NCI-H69 (cell line): ENCODE data around the gene SOS1.
"Not testable (repeated sequence)": the region's sequence is repeated elsewhere in the genome, so short reads cannot be mapped to it uniquely, and the experiment has no call there.

Experiments
- DNase-seq: peaks from one replicate; lab custom pipeline; 2025; lab: John Stamatoyannopoulos, UW

SOS1 gene

DNA sequence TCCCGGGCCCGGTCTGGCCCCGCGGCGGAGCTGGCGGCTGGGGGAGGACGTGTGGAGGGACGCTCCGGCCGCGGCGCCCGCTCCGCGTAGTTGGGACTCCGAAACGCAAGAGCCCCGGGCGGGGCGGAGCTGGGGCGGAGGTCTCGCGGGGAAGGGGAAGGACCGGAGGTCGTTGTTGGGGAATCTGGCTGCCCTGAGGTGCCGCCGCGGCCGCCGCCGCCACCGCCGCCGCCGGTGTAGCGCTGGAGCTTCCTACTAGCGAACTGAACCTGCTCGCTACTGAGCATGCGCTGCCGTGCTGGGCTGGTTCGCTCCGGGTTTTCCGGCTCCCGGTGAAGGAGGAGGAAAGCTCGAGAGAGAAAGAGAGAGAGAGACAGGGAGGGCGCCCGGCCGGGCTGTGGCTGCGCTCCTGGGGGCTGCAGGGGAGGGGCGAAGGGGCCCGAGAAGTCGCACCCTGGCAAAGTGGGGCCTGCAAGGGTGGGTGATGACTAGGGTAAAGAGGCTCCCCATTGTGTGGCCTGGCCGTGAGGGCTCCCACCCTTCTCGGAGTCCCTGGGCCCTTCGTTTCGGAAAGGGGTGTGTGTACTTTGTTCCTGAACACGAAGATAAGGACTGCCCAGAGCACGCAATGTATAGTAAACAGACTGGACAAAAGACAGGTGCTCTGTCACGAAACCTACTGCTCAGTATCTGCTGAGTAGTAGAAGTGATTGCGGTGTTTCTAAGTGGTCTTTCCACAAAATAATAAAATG, at the start of gene SOS1:
TSS of gene SOS1 (minus strand) at position 281 of the 752 bp plus-strand sequence. CDS start 629 bp downstream, outside the sequence.
- DNase-seq: peak; percentile 92

DNA sequence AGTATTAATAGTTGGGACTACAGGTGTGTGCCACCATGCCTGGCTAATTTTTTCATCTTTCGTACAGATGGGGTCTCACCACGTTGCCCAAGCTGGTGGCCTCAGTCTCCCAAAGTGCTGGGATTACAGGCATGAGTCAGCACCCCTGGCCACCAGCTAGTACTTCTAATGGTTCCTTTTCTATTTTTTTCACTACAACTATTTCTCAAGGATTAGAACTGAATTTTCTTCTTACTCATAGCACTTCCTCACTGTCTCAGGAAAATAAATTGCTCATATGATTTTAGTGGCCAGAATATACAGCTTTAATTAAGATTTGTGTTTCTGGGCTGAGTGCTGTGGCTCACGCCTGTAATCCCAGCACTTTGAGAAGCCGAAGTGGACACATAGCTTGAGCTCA, 43.2 kb upstream of the SOS1 start:
- no peak for DNase-seq

DNA sequence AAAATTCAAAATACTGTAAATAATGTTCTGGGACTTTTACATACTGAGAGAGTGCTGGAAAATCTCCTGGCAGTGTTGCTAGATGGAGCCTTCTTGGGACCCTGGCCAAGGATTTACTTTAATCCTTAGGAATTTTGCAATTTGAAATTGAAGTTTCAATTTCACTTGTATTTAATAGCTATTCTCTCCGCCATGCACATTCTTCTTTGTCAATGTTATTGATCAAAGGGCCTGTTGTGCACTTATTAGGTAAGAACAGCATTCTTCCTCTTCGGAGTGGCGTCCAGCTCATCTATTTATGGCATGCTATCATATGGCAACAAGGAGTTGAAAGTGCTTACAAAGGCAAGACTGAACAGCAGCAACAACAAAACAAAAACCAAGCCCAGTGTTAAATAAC, 40.1 kb upstream of the SOS1 start:
- no peak for DNase-seq

DNA sequence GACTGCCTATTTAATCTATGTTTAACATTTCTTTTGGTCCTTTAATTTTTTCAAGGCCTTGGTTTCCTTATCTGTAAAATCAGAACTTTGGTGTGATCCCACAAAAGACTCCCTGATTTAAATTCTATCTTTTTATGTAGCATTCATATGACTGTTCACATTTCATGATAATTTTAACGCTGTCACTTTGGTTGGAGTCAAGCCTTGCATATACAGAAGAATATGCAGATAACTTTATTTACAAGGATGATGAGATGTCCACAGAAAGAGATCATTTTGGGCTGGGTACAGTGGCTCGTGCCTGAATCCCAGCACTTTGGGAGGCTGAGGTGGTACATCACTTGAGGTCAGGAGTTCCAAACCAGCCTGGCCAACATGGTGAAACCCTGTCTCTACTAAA, 38.4 kb upstream of the SOS1 start:
- no peak for DNase-seq

DNA sequence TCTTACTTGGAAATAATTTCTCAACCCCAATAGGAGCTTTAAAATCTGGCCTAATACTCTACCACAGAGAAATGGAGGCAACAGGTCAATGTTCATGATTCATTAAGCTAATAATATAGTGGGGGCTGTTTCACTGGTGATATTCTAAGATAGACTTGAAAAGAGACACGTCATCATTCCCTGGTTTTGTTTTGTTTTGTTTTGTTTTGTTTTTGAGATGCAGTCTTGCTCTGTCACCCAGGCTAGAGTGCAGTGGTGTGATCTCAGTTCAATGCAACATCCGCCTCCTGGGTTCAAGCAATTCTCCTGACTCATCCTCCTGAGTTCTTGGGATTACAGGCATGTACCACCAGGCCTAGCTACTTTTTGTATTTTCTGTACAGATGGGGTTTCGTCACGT, 37.5 kb upstream of the SOS1 start:
- no peak for DNase-seq

DNA sequence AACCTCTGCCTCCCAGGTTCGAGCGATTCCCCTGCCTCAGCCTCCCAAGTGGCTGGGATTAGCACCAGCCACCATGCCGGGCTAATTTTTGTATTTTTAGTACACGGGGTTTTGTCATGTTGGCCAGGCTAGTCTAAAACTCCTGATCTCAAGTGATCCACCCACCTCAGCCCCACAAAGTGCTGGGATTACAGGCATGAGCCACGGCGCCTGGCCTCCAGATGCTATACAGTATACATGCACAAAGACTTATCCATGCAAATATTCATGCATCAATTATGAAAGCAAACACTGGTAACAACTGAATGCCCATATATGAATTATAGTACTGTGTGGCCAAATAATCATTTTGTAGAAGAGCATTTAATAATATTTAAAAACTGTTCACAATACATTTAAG, 36.0 kb upstream of the SOS1 start:
- no peak for DNase-seq

DNA sequence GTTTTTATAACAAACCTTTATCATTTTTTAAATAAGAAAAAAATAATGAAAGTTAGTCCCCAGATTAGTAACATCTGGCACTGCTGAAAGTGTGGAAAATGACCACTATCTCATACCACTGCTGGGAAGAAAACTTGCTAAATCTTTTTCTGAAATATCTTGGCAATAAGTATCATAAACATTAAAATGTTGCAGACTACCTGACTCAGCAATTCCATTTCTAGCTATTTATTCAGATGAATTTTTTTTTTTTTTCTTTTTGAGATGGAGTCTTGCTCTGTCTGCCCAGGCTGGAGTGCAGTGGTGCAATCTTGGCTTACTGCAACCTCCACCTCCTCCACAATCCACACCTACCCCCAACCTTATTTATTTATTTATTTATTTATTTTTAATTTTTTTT, 35.3 kb upstream of the SOS1 start:
- no peak for DNase-seq

DNA sequence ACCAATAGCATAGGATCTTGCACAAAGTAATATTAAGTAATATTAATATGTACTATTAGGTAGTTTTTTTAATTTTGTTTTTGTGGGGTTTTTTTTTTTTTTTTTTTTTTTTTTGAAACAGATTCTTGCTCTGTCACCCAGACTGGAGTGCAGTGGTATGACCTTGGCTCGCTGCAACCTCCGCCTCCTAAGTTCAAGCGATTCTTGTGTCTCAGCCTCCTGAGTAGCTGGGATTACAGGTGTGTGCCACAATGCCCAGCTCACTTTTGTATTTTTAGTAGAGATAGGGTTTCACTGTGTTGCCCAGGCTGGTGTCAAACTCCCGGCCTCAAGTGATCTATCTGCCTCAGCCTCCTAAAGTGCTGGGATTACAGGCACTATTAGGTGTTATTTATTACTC, 34.7 kb upstream of the SOS1 start:
- not testable (repeated sequence) for DNase-seq

DNA sequence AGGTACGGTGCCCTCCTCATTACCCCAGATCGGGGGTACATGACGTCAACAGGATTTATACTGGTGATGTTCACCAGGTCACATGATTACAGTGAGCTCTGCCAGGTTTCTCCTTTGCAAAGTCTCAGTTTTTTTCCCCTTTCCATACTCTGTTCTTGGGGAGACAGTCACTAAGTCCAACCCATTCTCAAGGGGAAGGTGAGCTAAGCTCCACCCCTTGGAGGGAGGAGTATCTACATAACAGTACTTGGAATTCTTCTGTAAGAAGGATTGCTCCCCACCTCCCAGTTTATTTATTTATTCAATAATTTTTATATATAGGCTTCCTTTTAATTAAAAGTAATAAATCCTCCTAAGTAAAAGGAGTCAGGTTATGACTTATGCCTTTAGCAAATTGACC, 34.1 kb upstream of the SOS1 start:
- no peak for DNase-seq

DNA sequence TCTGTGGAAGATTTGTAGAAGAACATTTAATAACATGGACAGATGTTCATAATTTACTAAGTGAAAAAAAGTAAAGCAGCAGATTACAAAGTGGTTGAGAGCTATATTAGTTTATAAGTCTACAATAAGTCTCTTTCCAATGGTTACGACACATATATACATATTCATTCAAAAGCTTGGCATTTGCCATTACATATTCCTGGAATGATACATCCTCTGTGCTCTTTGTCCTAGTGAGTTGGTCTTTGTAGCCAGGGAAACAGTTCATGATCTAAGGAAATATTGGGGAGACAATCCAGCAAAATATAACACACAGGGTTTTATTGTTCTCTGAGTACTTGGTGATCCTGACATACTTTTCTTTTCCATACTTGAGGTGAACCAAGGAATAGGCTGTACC, 32.5 kb upstream of the SOS1 start:
- DNase-seq: no peak

DNA sequence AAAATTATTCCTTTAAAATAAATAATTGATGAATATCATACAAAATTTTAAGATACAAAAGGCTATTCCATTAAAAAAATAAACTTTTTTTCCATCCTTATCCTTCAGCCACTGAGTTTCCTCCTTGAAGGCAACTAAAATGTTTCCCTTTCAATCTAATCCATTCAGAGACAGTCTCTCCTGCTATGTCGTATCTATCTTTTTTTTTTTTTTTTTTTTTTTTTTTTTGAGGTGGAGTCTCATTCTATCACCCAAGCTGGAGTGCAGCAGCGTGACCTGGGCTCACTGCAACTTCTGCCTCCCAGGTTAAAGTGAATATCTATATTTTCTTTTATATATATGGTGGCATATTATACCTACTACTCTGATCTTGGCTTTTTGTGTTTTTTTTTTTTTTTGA, 31.7 kb upstream of the SOS1 start:
- DNase-seq: no peak

DNA sequence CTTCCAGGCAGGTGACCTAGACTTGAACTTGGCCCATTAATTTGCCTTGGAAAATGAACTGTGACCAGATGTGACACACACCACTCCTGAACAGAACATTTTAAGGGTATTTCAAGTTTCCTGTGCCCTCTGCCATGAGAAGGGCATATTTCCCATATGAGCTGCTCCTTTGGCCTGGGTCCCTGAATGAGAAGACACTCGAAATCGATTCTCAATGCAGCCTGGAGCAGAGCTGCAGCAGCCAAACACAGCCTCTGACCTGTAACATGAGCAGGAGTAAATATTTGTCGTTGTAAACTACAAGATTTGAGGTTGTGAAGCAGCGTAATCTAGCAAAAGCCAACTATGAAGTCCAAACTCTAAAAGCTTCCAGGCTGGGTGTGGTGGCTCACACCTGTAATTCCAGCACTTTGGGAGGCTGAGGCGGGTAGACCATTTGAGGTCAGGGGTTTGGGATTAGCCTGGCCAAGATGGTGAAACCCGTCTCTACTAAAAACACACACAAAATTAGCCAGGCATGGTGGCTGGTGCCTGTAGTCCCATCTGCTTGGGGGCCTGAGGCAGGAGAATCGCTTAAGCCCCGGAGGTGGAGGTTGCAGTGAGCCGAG, 30.1 kb upstream of the SOS1 start:
- DNase-seq: no peak

DNA sequence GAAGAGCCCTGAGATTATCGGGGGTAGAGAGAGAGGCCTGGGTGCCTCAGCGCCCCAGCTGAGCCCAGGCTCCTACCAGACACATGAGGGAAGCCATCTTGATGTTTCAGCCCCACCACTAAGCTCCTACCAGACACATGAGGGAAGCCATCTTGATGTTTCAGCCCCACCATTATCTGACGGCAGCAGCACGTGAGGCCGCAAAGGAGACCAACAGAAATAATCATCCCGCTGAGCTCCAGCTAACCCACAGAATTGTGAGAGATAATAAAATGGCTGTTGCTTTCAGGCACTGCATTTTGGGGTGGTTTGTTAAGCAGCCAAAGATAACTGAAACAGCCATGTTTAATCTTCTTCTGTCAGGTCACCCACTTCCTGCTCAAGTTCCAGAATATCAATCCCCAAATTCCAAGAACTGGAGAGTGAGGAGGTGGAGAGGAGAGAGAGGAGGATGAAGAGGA, 29.3 kb upstream of the SOS1 start:
- DNase-seq: no peak

DNA sequence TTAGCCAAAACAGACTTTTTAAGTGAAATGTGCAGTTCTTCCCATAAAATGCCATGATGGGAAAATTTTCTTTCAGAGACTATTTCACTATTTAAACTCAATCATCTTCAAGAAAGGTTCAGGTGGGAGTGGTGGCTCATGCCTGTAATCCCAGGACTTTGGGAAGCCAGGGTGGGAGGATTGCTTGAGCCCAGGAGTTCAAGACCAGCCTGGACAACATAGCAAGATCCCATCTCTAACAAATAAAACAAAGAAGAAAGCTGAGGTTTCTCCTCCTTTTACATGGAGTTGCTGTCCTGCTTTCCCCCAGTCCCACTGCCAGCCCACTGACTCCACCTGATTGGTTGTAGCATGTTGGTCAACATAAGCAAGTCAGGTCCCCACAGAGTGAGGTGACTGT, 25.8 kb upstream of the SOS1 start:
- DNase-seq: no peak

DNA sequence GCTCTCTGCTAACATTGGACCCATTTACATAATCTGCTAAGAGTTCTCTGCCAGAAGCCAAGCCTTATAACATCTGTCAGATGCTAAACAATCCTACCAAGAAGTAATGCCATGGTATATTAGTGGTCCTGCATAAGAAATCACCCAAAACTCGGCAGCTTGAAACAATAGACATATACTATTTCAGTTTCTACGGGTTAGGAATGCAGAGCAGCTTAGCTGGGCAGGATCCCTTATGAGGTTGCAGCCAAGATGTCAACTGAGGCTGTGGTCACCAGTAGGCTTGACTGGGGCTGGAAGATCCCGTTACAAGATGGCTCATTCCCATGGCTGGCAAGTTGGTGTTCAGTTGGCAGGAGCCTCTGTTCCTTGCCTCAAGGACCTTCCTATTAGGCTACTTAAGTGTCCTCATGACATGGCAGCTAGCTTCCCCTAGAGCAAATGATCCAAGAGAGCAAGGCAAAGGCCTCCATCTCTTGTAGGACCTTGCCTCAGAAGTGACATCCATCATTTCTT, 25.1 kb upstream of the SOS1 start:
- DNase-seq: no peak

DNA sequence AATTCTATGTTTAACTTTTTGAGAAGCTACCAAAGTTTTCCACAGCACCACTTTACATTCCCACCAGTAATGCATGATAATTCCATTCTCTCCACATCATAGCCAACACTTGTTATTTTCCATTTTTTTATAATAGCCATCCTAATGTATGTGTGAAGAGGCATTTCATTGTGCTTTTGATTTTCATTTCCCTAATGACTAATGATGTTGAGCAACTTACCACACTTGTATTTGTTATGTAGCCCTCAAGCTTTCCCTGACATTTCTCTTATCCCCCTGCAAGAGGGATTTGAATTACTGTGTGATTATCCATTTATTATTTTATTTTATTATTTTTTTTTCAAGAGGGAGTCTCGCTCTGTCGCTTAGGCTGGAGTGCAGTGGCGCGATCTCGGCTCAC, 23.6 kb upstream of the SOS1 start:
- DNase-seq: no peak

DNA sequence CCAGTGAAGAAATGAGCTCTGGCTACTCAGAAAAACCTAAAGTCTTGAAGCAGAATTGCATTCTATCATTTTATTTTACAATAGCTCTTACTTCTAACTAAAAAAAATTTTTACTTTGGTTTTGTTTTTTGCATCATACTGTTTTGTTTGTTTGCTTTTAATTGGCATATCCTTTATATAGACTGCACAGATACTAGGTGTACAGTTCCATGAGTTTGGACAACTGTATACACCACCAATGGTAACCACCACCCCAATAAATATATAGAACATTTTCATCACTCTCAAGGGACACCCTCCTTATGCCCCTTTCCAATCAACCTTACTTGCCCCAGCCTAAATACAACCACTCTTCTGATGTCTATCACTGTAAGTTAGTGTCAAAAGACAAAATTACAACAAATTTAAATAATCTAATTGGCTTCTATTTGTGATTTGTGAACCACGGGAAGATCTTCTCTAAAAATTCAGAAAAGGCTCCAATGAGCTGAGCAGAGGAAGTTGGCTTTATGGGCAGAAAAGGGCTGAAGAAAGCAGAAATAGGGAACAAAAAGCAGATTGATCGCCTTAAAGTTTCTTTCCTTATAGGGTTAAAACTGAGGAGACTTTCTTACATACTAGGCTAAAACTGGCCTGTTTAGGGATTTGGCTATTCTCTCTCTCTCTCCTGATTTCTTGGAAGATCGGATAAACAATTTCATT, 22.2 kb upstream of the SOS1 start:
- no peak for DNase-seq

DNA sequence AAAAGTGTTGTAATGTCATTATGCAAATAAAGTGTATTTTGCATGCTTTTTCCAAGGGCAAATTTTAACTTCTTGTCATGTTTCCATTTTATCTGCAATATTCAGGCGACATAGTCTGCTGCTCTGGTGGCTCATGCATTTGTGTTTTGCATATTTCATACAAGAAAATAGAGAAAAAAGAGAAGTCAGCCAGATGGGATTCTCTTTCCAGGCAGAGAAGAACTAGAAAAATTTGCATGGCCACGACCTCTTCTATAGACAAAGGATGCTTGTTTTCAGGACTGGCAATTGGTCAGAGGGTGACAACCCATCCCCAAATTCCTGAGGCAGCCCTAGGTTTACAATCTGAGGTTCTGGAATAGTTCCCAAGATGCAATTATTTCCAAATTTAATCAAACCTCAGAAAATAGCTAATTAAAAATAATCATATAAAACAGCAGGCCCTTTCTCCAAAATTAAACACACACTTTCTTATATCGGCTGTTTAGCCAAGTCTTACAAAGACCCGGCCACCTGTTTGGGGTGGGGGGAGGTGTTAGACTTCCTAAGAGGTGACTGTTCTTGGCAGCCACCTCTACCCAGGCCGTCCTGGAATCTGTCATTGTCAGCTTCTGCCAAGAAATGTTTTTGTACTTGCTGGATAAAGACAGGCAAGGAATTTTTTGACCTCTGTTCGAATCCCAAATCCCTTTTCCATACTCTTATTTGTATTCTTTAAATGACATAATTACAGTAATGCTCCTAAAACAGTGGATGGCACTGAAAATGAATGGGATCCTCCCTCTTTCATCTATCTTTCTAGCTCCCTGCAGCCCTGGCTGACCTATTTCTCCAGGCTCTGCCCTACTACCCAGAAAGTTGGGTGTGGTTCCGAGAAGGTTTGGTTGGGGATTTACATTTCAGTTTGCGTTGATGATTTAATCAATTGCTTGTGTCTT, 20.8 kb upstream of the SOS1 start:
- DNase-seq: no peak

DNA sequence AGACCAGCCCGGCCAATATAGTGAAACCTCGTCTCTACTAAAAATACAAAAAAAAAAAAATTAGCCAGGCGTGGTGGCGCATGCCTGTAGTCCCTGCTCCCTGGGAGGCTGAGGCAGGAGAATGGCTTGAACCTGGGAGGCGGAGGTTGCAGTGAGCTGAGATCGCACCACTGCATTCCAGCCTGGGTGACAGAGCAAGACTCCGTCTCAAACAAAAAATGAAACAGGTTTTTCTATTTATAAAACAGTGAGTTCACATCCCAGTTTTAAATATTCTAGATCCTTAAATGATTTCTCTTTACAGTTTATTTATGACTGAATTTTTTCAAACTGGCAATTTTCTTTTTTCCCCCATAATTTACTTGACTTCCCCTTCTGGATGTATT, 20.1 kb upstream of the SOS1 start:
- not testable (repeated sequence) for DNase-seq

DNA sequence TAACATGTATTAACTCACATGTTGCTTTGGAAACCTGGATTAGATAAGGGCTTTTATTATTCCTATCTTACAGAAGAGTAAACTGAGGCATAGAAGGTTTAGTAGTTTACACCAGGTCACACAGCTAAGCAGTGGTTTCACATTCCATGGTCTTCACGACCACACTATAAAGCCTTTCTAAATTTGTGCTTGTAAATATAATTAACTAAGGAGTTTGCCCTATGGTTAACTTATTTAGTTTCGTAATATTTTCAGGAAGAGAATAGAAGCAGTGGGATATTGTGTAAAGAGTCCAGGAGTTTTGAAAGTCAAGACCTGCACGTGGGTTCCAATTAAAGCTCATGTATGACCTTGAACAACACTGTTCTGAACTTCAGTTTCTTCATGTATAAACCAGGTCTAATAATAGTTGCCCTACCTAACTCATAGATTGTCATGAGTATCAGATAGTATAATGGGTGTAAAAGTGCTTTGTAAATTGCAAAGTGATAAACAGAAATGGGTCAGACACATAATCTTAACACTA, 19.5 kb upstream of the SOS1 start:
- no peak for DNase-seq

DNA sequence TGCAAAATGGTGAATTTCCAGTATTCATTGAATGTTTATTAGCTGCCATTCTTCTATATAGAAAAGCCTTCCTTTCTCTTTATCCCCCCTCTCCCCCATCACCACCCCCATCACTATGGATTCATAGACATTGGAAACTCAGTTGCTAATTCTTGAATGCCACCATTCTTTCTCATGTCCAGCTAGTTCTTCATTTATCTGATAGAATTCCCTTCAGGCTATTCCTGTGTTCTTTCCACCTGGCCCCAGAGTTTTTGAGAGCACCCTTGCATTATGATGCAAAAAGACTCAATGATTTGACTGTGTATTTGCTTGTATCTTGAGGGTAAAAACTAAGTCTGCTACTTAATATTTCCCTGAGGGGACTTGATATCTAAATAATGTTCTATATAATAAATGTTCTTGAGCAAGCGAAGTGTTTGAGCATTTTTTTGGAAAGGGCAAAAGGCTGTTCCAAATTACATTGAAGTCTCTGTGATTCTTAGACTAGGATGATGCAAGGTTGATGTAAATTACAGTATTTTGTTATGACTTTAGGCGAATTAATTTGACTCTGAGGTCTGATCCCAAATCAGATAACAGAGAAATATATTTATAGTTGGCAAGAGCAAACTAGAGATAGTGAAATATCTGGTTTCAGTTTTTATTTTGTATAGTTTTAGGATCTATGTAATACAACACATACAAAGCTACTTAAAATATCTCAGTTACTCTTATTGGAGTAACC, 18.8 kb upstream of the SOS1 start:
- DNase-seq: no peak
